GM23248 (cell line): ENCODE results near the gene IRF5. TPM values are rescaled to one million over a fixed set of nuclear protein-coding genes. Genes with fewer than 3 reads are reported as not detected.

Source experiments
- DNase-seq: peaks from one replicate; pipeline ENCODE4 v3.0.0-alpha.2; 2015
- H2AFZ ChIP-seq: fragments of 200-600 bp; sonication (generic); 2 replicates; pipeline ENCODE4 v1.6.1; 2016; ENCODE audit warnings: antibody characterized with exemption
- H3F3A ChIP-seq: fragments of 200-600 bp; sonication (generic); 2 replicates; pipeline ENCODE4 v1.6.1; 2016; ENCODE audit warnings: mild to moderate bottlenecking, antibody characterized with exemption, mixed run types; ENCODE audit not compliant: insufficient read depth
- H3K27ac ChIP-seq: fragments of 200-600 bp; sonication (generic); 2 replicates; pipeline ENCODE4 v1.5.1; 2016; ENCODE audit warnings: mild to moderate bottlenecking
- H3K27me3 ChIP-seq: fragments of 200-600 bp; sonication (generic); replicated peaks from 2 replicates; pipeline ENCODE4 v1.6.1; 2016; ENCODE audit warnings: mild to moderate bottlenecking; ENCODE audit not compliant: insufficient read depth
- H3K36me3 ChIP-seq: fragments of 200-600 bp; sonication (generic); 2 replicates; pipeline ENCODE4 v1.6.1; 2016; ENCODE audit warnings: low read depth, mild to moderate bottlenecking
- H3K4me1 ChIP-seq: fragments of 200-600 bp; sonication (generic); 2 replicates; pipeline ENCODE4 v1.6.1; 2016; ENCODE audit warnings: mild to moderate bottlenecking; ENCODE audit not compliant: insufficient read depth
- H3K4me2 ChIP-seq: fragments of 200-600 bp; sonication (generic); one replicate; pipeline ENCODE4 v1.6.1; 2016; ENCODE audit warnings: mild to moderate bottlenecking; ENCODE audit not compliant: unreplicated experiment
- H3K4me3 ChIP-seq: fragments of 200-600 bp; sonication (generic); 2 replicates; pipeline ENCODE4 v1.5.1; 2016; ENCODE audit warnings: mild to moderate bottlenecking
- H3K79me2 ChIP-seq: fragments of 200-600 bp; sonication (generic); 2 replicates; pipeline ENCODE4 v1.6.1; 2016; ENCODE audit warnings: mild to moderate bottlenecking; ENCODE audit not compliant: insufficient read depth
- H3K9ac ChIP-seq: fragments of 200-600 bp; sonication (generic); 2 replicates; pipeline ENCODE4 v1.6.1; 2016; ENCODE audit warnings: mild to moderate bottlenecking
- H3K9me2 ChIP-seq: fragments of 200-600 bp; sonication (generic); 2 replicates; pipeline ENCODE4 v1.6.1; 2016; ENCODE audit warnings: mixed run types, mild to moderate bottlenecking, moderate library complexity; ENCODE audit not compliant: insufficient read depth
- H3K9me3 ChIP-seq: fragments of 200-600 bp; sonication (generic); one replicate; pipeline ENCODE4 v1.6.1; 2017; ENCODE audit warnings: low read depth
- H4K20me1 ChIP-seq: fragments of 200-600 bp; sonication (generic); 2 replicates; pipeline ENCODE4 v1.6.0; 2016; ENCODE audit not compliant: insufficient read depth
- EZH2 ChIP-seq: fragments of 200-600 bp; sonication (generic); IDR thresholded peaks from 2 replicates; pipeline ENCODE4 v1.6.1; 2018; ENCODE audit warnings: antibody characterized with exemption, mild to moderate bottlenecking; ENCODE audit not compliant: insufficient read depth, poor library complexity, severe bottlenecking
- EZH2phosphoT487 ChIP-seq: fragments of 200-600 bp; sonication (generic); IDR thresholded peaks from 2 replicates; pipeline ENCODE4 v1.6.1; 2018; ENCODE audit warnings: antibody characterized with exemption, moderate library complexity, mild to moderate bottlenecking, low read depth; ENCODE audit not compliant: insufficient read depth
- WGBS, 2 experiments: methylation state at CpG; one replicate each; pipeline ENCODE4 v1.1.6; 2015 to 2017; ENCODE audit warnings: low lambda C conversion rate in 2 of 2, low coverage in 1 of 2; ENCODE audit errors: missing lambda C conversion rate in 2 of 2; 5-methylcytosine and 5-hydroxymethylcytosine counted together
- in situ Hi-C: fragments of 300-500 bp; cut with MboI; formaldehyde crosslinking; loops from 2 replicates; pipeline ENCODE4 v1.15.0; 2020
- polyA plus RNA-seq: library from polyadenylated mRNA; unstranded; fragments of >200 nt; fragmentation: Nextera tagmentation; extraction: Ambion mirVana; gene quantifications from 2 replicates; pipeline ENCODE4 v1.2.1, GENCODE V29; 2016
- total RNA-seq: library from RNA; depleted of rRNA; stranded (reverse); fragments of >200 nt; shearing (Covaris generic); gene quantifications from 2 replicates; pipeline ENCODE4 v1.2.3, GENCODE V29; 2014

IRF5 gene
- total and polyA plus RNA-seq, 2 experiments from 2014 or later = under 0.01 to 0.16 TPM

DNA sequence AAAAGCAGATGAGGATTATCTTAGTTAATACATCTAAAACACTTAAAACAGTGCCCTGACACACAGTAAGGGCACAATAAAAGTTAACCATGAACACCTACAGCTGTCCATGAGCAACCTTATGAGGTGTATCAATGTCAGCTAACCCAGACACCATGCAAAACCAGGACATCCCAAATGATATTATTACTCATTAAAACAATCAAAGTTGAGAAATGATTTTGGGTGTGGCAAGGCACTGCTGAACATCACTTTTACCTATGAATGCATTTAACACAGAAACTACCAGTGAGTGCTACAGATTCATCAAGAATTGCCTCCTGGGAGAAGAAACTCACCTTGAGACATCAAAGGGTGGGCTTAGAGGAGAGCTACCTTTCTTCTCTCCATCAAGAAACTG is 18.3 kb downstream of the IRF5 start:
- Histone ChIP-seq H3K36me3 (peaks cover 14% of the 10 kb centered on the region; the same call in 1 of the 2 replicates), H3K9me2 (no peaks in the 10 kb centered on the region), H3K27ac (0 out of 2 replicates have a peak overlapping the region, but pooled peaks have one; percentile 14), H3K4me2 (no peak overlapping the region), H3F3A (peaks cover 13% of the 10 kb centered on the region; the same call in 1 of the 2 replicates), H3K27me3 (no peaks in the 10 kb centered on the region), H3K9ac (no peak overlapping the region), H3K4me3 (no peak overlapping the region), H4K20me1 (no peaks in the 10 kb centered on the region), H2AFZ (no peak overlapping the region), H3K79me2 (no peaks in the 10 kb centered on the region), H3K9me3 (no peaks in the 10 kb centered on the region), H3K4me1 (0 out of 2 replicates have a peak, but pooled peaks cover 8% of the 10 kb centered on the region)
- DNase-seq = no peak
- TF ChIP-seq EZH2phosphoT487 (no peak), EZH2 (no peak)
- in situ Hi-C loops = no loop called here

DNA sequence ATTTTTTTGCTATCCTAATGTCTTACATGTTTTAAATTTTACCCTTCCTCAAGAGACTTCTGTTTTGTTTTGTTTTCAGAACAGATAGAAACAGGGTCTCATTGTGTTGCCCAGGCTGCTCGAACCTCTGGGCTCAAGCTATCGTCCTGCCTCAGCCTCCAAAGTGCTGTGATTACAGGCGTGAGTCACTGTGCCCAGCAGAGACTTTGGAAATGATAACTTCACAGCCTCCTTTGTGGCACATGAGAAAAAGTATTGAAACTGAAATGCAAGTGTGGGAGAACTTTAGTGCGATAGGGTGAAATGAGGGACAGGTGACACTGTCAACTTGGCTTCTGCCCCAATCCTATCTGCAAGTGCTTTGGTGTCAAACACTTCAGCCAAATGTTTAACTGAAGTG is 21.6 kb downstream of the IRF5 start:
- H3K4me1 ChIP-seq = peaks cover 21% of the 10 kb centered on the region
- H3K9me2 ChIP-seq = no peaks in the 10 kb centered on the region
- in situ Hi-C loops = no loop called here
- no peak overlapping the region for H3K27ac ChIP-seq
- no peak overlapping the region for H3K4me3 ChIP-seq
- no peak overlapping the region for H2AFZ ChIP-seq
- peaks cover 10% of the 10 kb centered on the region; the same call in 1 of the 2 replicates for H3K36me3 ChIP-seq
- no peaks in the 10 kb centered on the region for H3K27me3 ChIP-seq
- 0 out of 2 replicates have a peak, but pooled peaks cover 4% of the 10 kb centered on the region for H3K79me2 ChIP-seq
- H3F3A ChIP-seq = peaks cover 18% of the 10 kb centered on the region; the same call in 1 of the 2 replicates
- no peak overlapping the region for H3K4me2 ChIP-seq
- WGBS, 2 experiments = 87 to 91% methylated on average over 4 of the region's 4 CpGs
- no peaks in the 10 kb centered on the region for H4K20me1 ChIP-seq
- no peak for TF ChIP-seq EZH2phosphoT487
- no peak for TF ChIP-seq EZH2
- no peak for DNase-seq
- no peak overlapping the region for H3K9ac ChIP-seq
- H3K9me3 ChIP-seq = no peaks in the 10 kb centered on the region

GRCh38 chr7:128961030-128961659 is 23.4 kb downstream of the IRF5 start:
- WGBS, 2 experiments = 80 to 81% methylated on average over 8 of the region's 8 CpGs
- DNase-seq = peak; percentile 28

DNA sequence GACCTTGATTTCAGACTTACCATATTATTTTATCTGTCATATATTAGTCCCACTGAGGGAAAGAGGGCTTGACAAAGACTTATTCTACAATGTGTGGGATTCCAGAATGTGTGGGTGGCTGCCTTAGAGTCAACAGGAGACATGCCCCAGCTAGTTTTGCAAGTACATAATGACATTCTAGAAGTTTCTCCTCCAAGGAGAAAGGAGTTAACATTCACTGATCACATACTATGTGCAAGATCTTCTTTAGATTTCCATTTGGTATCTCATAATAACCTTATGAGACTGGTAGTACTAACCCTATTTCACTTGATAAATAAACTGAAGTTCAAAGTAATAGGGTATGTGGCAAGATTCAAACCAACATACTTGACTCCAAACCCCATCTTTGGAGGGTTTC is 25.2 kb downstream of the IRF5 start:
- no peak overlapping the region for H3K4me2 ChIP-seq
- peaks cover 24% of the 10 kb centered on the region for H3K36me3 ChIP-seq
- no peak for DNase-seq
- H3K9me3 ChIP-seq = no peaks in the 10 kb centered on the region
- H3K4me1 ChIP-seq = peaks cover 13% of the 10 kb centered on the region
- no peaks in the 10 kb centered on the region for H3K27me3 ChIP-seq
- in situ Hi-C loops = no loop called here
- no peak for TF ChIP-seq EZH2phosphoT487
- peaks cover 9% of the 10 kb centered on the region; the same call in 1 of the 2 replicates for H3F3A ChIP-seq
- H3K27ac ChIP-seq = no peak overlapping the region
- no peaks in the 10 kb centered on the region for H3K9me2 ChIP-seq
- H3K9ac ChIP-seq = no peak overlapping the region
- H2AFZ ChIP-seq = no peak overlapping the region
- no peak overlapping the region for H3K4me3 ChIP-seq
- 0 out of 2 replicates have a peak, but pooled peaks cover 4% of the 10 kb centered on the region for H3K79me2 ChIP-seq
- no peaks in the 10 kb centered on the region for H4K20me1 ChIP-seq

More at GRCh38 chr7:128961030-128961659, 23.4 kb downstream of the IRF5 start:
- Histone ChIP-seq H3K27me3 (no peaks in the 10 kb centered on the region), H3K27ac (no peak overlapping the region), H3K4me2 (no peak overlapping the region), H3F3A (peaks cover 13% of the 10 kb centered on the region; the same call in 1 of the 2 replicates), H3K79me2 (0 out of 2 replicates have a peak, but pooled peaks cover 4% of the 10 kb centered on the region), H3K36me3 (peaks cover 17% of the 10 kb centered on the region), H2AFZ (no peak overlapping the region), H3K9me2 (no peaks in the 10 kb centered on the region), H4K20me1 (no peaks in the 10 kb centered on the region), H3K4me3 (no peak overlapping the region), H3K4me1 (peaks cover 13% of the 10 kb centered on the region), H3K9me3 (no peaks in the 10 kb centered on the region), H3K9ac (no peak overlapping the region)
- in situ Hi-C loops = no loop called here
- TF ChIP-seq EZH2 (no peak), EZH2phosphoT487 (no peak)
